Inflammatory macrophage treated with lipopolysaccharide for 1 hour (primary cell): ENCODE data around the gene GPR153.

Experiments used
- DNase-seq, 2 donors: peaks; one replicate each; pipeline ENCODE4 v3.0.0-alpha.2; 2020 to 2022

GPR153 gene

DNA sequence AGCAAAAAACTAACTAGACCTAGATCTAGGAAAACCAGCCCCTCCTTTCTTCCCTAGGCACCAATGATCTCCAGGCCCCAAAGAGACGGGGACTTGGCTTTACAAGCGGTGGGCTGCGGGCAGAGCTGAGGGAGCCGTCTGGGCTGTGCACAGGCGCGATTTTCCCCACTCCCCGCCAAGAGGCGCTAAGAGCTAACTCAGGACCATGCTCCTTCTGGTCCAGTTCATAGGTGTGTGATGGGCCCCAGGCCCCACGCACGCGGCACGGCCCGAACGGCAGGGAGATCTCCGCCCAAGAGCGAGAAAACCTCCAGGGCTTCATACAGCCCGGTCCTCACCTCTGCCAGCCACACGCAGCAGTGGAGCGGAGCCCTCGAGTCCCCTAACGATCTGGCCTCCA, 7.5 kb upstream of the GPR153 start:
- no peak for DNase-seq

GRCh38 chr1:6267686-6268322, 6.9 kb upstream of the GPR153 start:
- no peak for DNase-seq

DNA sequence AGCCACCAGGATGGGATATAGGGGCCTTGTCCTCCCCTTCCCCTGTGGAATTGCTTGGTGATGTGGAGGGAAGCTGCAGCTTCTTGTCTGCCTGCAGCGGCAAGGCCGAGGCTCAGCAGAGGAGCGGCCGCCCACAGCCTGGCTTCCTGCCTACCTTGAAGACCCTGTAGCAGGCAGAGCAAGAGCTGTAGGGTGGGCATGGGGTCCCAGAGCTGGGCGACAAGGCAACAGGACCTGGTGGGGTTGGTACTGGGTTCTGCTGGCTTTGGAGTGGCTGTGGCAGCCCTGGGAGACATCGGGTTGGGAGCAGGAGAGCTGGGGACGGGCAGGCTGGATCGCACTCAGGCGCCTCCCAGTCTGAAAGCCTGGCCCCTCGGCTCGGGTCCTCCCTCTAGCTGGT, 5.7 kb upstream of the GPR153 start:
- no peak for DNase-seq

DNA sequence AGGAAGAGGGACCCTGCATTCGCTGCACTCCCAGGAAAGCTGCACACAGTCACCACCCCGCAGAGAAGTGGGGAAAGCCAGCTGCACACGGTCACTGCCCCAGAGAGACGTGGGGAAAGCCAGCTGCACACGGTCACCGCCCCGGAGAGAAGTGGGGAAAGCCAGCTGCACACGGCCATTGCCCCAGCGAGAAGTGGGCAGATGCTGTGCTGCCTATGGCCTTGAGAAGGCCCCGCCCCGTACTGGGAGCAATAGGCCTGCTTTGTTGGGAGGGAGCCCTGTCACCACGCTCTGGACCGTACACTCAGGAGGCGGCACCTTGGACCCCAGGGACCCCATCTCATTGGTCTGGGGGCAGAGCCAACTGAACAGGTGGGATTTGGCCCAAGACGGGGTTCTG, 4.3 kb upstream of the GPR153 start:
- no peak for DNase-seq

GRCh38 chr1:6263716-6264115, 2.8 kb upstream of the GPR153 start:
- DNase-seq, result no peak

DNA sequence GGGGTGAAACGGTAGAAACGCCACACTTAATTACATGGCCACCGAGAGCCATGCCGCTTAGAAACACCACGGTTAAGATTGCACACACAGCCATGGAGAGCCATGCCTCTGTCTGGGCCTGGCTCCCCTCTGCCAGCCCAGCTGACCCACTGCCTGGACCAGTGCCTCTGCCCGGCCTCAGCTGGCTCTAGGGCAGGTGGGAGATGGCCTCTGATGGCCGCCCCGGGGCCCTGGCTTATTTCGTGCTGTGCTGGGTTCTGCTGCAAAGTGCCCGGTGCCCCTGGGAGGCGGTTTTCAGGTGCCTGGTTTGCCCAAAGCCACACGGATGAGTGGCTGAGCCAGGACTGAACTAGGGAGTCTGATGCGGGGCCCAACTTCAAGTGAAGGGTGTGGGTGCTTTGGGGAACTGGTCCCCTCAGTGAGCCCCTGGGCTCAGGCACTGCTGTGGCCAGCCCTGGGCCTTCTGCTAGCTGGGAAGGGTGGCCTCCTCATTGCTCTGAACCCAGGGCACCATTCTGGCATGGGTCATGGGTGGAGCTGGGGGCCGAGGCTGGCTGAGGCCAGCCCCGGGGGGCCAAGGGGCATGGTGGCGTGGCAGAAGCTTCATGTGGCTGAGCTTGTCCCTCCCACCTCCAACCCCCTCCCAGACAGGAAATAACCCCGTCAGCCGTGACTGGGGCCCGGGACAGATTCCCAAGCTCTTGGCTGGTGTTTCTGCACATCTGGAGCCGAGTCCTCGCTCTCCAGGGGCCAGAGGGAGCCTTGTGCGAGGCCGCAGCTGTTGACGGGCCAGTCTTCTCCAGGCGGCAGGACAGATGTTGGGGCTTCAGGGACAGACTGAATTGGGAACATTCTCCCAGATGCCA, 1.9 kb upstream of the GPR153 start:
- DNase-seq, result no peak

- no peak for DNase-seq
Observed at GRCh38 chr1:6261615-6261995, 707 bp upstream of the GPR153 start.

DNA sequence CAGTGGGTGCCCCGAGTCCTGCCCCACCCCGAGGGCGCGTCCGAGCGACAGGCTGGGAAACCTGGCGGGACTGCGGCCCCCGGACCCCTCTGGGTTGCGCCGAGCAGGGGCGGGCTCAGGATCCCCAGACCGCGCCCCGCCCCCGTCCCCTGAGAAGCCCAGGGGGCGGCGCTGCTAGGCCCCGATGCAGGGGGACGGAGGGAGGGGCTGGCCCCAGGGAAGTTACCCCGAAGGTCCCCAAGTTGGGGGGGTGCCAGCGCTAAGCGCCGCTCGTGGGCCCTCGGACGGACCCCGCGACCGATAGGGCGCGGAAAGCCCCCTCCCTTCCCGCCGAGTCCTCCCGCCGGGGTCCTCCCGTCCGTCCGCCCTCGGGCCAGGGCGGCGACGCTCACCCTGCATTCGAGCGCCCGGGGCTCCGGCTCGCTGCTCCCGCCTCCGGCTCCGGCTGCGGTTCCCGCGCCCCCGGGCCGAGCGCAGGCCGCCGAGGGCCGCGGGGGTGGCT, 414 bp downstream of the GPR153 start:
- DNase-seq, result no peak

DNA sequence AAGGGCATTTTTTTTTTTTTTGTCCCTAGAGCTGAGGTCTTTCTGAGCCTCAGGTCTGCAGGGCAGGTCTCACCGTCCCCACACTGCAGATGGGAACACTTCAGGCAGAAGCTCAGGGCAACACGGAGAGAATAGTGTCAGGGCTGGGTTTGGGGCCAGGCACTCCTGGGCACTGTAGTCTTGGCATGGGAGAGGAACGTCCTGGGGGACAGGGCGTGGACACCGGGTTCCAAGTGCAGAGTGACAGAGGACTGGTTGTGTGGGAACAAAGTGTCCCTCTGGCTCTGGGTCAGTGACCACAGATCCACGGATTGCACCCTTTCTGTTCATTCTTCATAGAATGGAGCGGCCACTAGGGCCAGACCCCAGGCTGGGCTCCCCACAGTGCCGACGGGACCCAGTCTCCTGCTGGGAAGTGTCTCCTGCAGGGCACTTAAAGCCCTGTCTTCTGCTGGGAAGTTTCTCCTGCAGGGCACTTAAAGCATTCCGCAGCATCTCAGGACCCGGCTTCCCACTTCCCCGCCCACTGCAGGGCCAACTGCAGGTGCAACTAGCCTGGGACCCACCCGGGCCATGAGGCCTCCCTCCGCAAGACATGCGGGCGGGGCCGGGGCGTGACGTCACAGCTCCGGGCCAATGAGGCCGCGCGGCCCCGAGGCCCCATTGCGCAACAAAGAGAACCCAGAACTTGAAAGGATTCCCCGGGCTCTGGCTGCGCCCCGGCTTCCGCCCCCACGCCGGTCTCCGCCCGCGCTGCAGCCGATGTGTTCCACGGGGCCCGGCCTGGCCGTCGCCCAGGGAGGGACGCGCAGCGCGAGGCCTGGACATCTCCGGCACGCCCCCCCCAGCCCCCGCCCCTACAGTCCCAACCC, 1.2 kb downstream of the GPR153 start:
- DNase-seq, result peak; percentile 85 to 95

GRCh38 chr1:6258675-6259074, 2.2 kb downstream of the GPR153 start:
- no peak for DNase-seq

GRCh38 chr1:6257541-6258069, 3.3 kb downstream of the GPR153 start:
- no peak for DNase-seq

- DNase-seq, result no peak
Observed at GRCh38 chr1:6256645-6257044, 4.3 kb downstream of the GPR153 start.

DNA sequence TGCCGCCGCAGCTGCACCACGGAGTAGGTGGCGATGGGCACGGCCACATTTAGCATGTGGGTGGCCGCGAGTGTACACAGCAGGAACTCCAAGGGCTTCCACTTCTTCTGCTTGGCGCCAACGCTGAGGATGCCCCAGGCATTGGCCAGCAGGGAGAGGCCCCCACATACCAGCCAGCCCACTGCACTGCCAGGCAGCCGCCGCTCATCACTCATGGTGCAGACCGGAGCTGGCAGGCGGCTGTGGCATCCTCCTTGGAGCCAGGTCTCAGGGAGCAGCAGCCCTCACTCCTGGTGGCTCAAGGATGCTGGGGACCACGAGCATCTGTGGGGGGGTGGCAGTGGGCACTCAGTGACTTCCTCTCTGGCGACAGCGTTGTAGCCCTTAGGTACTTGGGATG, 6.2 kb downstream of the GPR153 start:
- no peak for DNase-seq

- no peak for DNase-seq
Observed at GRCh38 chr1:6253380-6253779, 7.5 kb downstream of the GPR153 start.

DNA sequence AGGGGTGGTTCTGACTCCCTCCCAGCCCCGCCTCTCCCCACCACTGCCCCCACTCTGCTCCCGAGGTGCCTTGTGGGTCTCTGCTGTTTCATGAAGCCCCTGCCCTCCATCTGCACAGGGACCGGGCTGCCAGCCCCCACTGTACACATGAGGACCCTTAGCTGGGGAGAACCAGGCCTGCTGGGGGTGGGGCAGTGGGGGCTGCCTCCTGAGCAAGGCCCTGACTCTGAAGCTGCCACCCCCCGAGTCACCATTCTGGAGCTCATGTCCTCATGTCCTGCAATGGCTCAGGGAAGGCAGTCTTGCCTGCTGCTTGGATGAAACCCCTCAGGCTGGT, 8.6 kb downstream of the GPR153 start:
- no peak for DNase-seq

GRCh38 chr1:6251681-6252373, 9.1 kb downstream of the GPR153 start:
- DNase-seq, result no peak

DNA sequence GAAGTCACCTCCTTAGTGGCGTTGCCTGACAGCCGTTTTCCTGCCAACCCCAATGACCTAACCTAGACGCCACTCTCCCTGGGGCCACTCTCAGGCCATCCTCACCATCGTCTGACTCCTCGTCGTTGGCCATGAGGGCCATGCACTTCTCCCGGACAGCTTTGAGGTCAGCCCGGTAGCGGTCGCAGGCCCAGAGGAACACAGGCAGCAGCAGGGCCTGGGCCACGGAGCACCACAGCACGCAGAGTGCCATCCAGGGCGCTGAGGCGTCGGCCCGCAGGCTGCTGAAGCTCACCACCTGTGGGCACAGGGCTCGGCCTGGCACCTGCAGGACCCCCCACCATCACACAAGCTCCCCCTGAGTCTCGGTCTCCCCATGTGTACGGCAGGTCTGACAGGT, 9.7 kb downstream of the GPR153 start:
- no peak for DNase-seq

DNA sequence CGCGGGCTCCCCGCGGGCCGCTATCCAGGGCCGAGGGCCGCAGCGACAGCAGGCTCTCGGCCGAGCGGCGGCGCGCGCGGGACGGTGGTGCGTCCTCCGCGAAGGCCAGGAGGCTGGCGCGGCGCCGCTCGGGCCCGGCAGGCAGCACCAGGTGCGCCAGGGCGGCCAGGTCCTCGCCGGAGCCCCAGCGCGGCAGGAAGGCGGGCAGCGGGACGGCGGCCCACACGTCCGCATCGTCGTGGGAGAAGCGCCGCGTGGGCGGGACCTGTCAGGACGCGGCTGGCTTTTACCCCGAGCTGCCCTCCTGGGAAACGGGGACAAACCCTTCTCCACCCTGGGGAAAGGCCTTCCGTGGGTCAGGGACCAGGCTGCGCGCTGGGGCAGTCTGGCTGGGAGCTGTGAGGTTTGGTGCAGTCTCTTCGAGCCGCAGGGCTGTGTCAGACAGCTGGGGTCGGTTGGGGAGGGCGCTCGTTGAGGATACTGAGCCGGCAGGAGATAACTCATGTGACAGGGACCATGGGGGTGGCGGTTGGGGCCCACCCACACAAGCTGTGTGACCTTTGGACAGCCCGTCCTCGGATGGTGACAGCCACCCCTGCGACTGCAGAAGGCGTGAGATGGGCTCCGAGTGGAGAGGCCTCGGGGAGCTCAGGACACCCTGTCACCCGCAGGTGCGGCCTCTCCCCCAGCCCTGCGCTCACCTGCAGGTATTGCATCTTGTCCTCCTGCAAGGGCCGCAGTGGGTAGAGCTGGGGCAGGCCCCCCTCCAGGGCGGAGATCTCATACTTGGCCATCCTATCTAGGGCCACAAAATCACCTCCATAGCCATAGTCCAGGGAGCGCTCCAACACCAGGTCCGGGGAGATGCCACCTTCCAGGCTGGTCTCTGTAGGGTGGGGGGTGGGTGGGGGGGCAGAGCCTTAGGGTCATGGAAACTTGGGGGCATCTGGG, 10.9 kb downstream of the GPR153 start:
- DNase-seq, result no peak

GRCh38 chr1:6248932-6249738, 11.8 kb downstream of the GPR153 start:
- peak in 1 of 2 donors; percentile 44 for DNase-seq

DNA sequence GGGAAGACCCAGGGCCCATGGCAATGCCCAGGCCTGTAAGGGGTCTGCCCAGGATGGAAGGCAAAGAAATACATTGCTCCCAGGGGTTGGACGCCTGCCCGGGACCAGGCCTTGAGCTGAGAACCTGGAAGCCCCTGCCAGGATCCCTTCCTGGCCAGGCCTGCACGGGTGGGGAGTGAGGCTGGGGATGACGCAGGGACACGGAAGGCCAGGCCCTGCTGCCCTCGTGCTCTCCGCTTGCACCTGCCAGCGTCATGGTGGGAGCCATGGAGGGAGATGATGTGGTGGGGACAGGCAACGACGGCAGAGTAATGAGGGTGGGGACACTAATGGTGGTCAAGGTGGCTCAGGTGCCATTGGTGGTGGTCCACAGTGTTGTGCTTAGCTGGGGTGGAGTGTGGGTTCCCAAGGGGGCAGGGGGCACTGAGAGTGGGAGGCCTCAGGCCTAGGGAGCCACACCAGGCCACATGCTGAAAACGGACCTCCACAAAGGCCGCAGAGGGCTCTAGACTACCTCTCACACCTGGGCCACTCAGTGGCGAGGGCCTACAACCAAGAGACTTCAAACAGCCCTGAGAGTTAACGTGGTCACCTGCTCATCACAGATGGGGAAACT, 12.6 kb downstream of the GPR153 start:
- DNase-seq, result no peak
